K562 (cell line): ENCODE data around the gene DLK1. TPM values are rescaled to one million over a fixed set of nuclear protein-coding genes. Genes with fewer than 3 reads are reported as not detected.

Experiments
- ATAC-seq: fragments of 200-7000 bp; cut with Tn5 transposase; 3 replicates; pipeline ENCODE4 v1.9.1; 2020; ENCODE audit warnings: moderate library complexity
- BruUV-seq: library from RNA; stranded (reverse); fragments of 400-500 nt; replicated peaks from 2 replicates; lab custom pipeline; 2021; lab: Mats Ljungman, UMichigan
- CTCF ChIA-PET: fragments of 300-600 bp; formaldehyde crosslinking; extraction: SDS; loops from one replicate; lab custom pipeline; 2021; ENCODE audit warnings: low intra/inter-chr PET ratio; lab: Yijun Ruan, JAX
- POLR2A ChIA-PET: fragments of 300-600, 350-650 bp; sonication (Branson Sonifier 250); formaldehyde crosslinking; extraction: SDS; loops from one replicate; lab custom pipeline; 2021; ENCODE audit warnings: antibody characterized with exemption, inconsistent platforms; lab: Yijun Ruan, JAX
- DNase-seq, 4 experiments: peaks; one replicate each; pipeline versions ENCODE4 v3.0.0 to v3.0.0-alpha.2; 2011 to 2018; ENCODE audit warnings: low spot score in 3 of 4, mixed read lengths in 3 of 4; ENCODE audit errors: extremely low read depth in 1 of 4
- FAIRE-seq: peaks from 2 replicates; lab custom pipeline; 2011; peaks lifted over from hg19 to GRCh38; lab: Jason Lieb, UNC
- H2AFZ ChIP-seq: 2 replicates; pipeline ENCODE4 v1.6.0; 2011; ENCODE audit warnings: low read depth, low read length, control low read depth, inconsistent platforms
- H3K27ac ChIP-seq: fragments of 200-600 bp; 3 replicates; pipeline ENCODE4 v1.8.0; 2011; ENCODE audit warnings: low read depth, mild to moderate bottlenecking, control low read depth, inconsistent platforms, low read length, moderate library complexity, mixed read lengths; ENCODE audit errors: extremely low read depth
- H3K27me3 ChIP-seq, 2 experiments: fragments of 300-600 bp in 1 of 2; 2 replicates in 1 of 2; 3 replicates in 1 of 2; pipeline versions ENCODE4 v1.6.0 to v1.8.0; 2011; ENCODE audit warnings: inconsistent platforms in 2 of 2, low read length in 2 of 2, mild to moderate bottlenecking in 1 of 2, mixed read lengths in 1 of 2, moderate library complexity in 1 of 2; ENCODE audit not compliant: control insufficient read depth in 2 of 2, insufficient read depth in 2 of 2
- H3K36me3 ChIP-seq: fragments of 300-600 bp; 3 replicates; pipeline ENCODE4 v1.8.0; 2011; ENCODE audit warnings: mild to moderate bottlenecking, low read length, inconsistent platforms; ENCODE audit not compliant: control insufficient read depth, insufficient read depth
- H3K4me1 ChIP-seq, 2 experiments: fragments of 200-600 bp in 1 of 2; replicated peaks in 1 of 2; 2 replicates in 1 of 2; 3 replicates in 1 of 2; pipeline versions ENCODE4 v1.5.1 to v1.8.0; 2011; ENCODE audit warnings: inconsistent platforms in 2 of 2, low read length in 2 of 2, mild to moderate bottlenecking in 1 of 2, mixed read lengths in 1 of 2, moderate library complexity in 1 of 2; ENCODE audit not compliant: control insufficient read depth in 2 of 2, insufficient read depth in 2 of 2
- H3K4me2 ChIP-seq: 2 replicates; pipeline ENCODE4 v1.6.1; 2011; ENCODE audit warnings: low read length, control low read depth, inconsistent platforms, mixed read lengths; ENCODE audit not compliant: insufficient read depth
- H3K4me3 ChIP-seq: fragments of 200-600 bp; sonication (generic), shearing (Covaris generic); 2 replicates; pipeline ENCODE4 v1.5.1; 2016; ENCODE audit warnings: control low read depth, inconsistent platforms
- H3K79me2 ChIP-seq: fragments of 200-600 bp; 3 replicates; pipeline ENCODE4 v1.8.0; 2011; ENCODE audit warnings: low read length, inconsistent platforms; ENCODE audit not compliant: control insufficient read depth, insufficient read depth
- H3K9ac ChIP-seq, 2 experiments: 2 replicates each; pipeline versions ENCODE4 v1.6.0 to v1.6.1; 2011; ENCODE audit warnings: low read depth in 2 of 2, low read length in 2 of 2, control low read depth in 1 of 2, inconsistent platforms in 1 of 2, mild to moderate bottlenecking in 1 of 2, mixed read lengths in 1 of 2; ENCODE audit not compliant: insufficient read depth in 1 of 2
- H3K9me1 ChIP-seq: one replicate; pipeline ENCODE4 v1.6.0; 2011; ENCODE audit warnings: inconsistent platforms, mild to moderate bottlenecking, low read length, moderate library complexity; ENCODE audit not compliant: control insufficient read depth, insufficient read depth
- H3K9me3 ChIP-seq: replicated peaks from 2 replicates; pipeline ENCODE4 v1.5.1; 2011; ENCODE audit warnings: low read depth, low read length, inconsistent platforms; ENCODE audit not compliant: control insufficient read depth, insufficient read depth
- H4K20me1 ChIP-seq: replicated peaks from 2 replicates; pipeline ENCODE4 v1.6.1; 2011; ENCODE audit warnings: low read length, inconsistent platforms, mixed read lengths; ENCODE audit not compliant: control insufficient read depth, insufficient read depth
- ATF3 ChIP-seq, 2 experiments: fragments of 450-650 bp in 1 of 2; sonication (generic) in 1 of 2; formaldehyde crosslinking in 1 of 2; IDR thresholded peaks in 1 of 2; conservative IDR thresholded peaks in 1 of 2; 2 replicates each; pipeline versions ENCODE4 v1.6.1 to v1.8.1; 2016 to 2023; ENCODE audit warnings: mild to moderate bottlenecking in 2 of 2, moderate library complexity in 2 of 2, inconsistent platforms in 1 of 2, missing genetic modification reagents in 1 of 2
- JUND ChIP-seq, 2 experiments: IDR thresholded peaks; 2 replicates in 1 of 2; 3 replicates in 1 of 2; pipeline ENCODE4 v1.6.1; 2011; ENCODE audit warnings: borderline replicate concordance in 2 of 2, low read depth in 2 of 2, low read length in 2 of 2, improper control_type of control experiment in 1 of 2, missing biosample characterization in 1 of 2, missing genetic modification characterization in 1 of 2, missing genetic modification reagents in 1 of 2
- MCM5 ChIP-seq: fragments of 450-650 bp; IDR thresholded peaks from 2 replicates; pipeline ENCODE4 v1.6.1; 2016; ENCODE audit warnings: low read depth
- MYNN ChIP-seq, 2 experiments: sonication (generic); formaldehyde crosslinking in 1 of 2; IDR thresholded peaks; 2 replicates each; pipeline versions ENCODE4 v1.5.0 to v1.6.1; 2016 to 2020; ENCODE audit warnings: antibody characterized with exemption in 1 of 2, missing genetic modification reagents in 1 of 2
- NEUROD1 ChIP-seq: fragments of 150-350 bp; IDR thresholded peaks from 2 replicates; pipeline ENCODE4 v1.6.1; 2014; ENCODE audit warnings: borderline replicate concordance, low read length, low read depth; ENCODE audit not compliant: partially characterized antibody
- NFIC ChIP-seq: fragments of 450-650 bp; IDR thresholded peaks from 2 replicates; pipeline ENCODE4 v1.6.1; 2017; ENCODE audit warnings: mild to moderate bottlenecking, inconsistent platforms
- PHF8 ChIP-seq: fragments of 200-600 bp; sonication (generic); IDR thresholded peaks from 2 replicates; pipeline ENCODE4 v1.6.1; 2012; ENCODE audit warnings: mixed run types, mild to moderate bottlenecking, inconsistent platforms, low read length, moderate library complexity, borderline replicate concordance
- SPI1 ChIP-seq: IDR thresholded peaks from 2 replicates; pipeline ENCODE4 v1.6.1; 2011; ENCODE audit warnings: low read depth, low read length, control low read depth, borderline replicate concordance
- STAT5B ChIP-seq: fragments of 250-450 bp; sonication (Bioruptor Pico); IDR thresholded peaks from 2 replicates; pipeline ENCODE4 v1.8.0; 2021; ENCODE audit warnings: mild to moderate bottlenecking, inconsistent platforms
- ZNF174 ChIP-seq: fragments of 250-450 bp; sonication (Bioruptor Pico); IDR thresholded peaks from 2 replicates; pipeline ENCODE4 v1.4.0; 2020; ENCODE audit warnings: mild to moderate bottlenecking
- WGBS: fragments of 100-300 bp; shearing (Covaris generic); methylation state at CpG from one replicate; pipeline ENCODE4 v1.1.6; 2016; ENCODE audit warnings: low coverage, mixed read lengths; ENCODE audit not compliant: insufficient coverage; ENCODE audit errors: missing lambda C conversion rate; 5-methylcytosine and 5-hydroxymethylcytosine counted together
- in situ Hi-C: fragments of 300-500 bp; cut with MboI; formaldehyde crosslinking; loops from 4 replicates; pipeline ENCODE4 v1.15.0; 2018; ENCODE audit warnings: inconsistent platforms, mixed read lengths
- intact Hi-C: fragments of 100-400 bp; cut with micrococcal nuclease; formaldehyde crosslinking; loops from 2 replicates; pipeline ENCODE4 v1.14.2; 2022
- polyA plus RNA-seq, 8 experiments: library from polyadenylated mRNA; depleted of rRNA in 4 of 8; stranded (reverse) in 5 of 8; unstranded in 3 of 8; fragments of >200 nt; fragmentation: Nextera tagmentation in 2 of 8; fragmentation: Illumina TruSeq in 1 of 8; extraction: Ambion mirVana in 2 of 8; extraction: Trizol in 1 of 8; gene quantifications; 2 replicates each; pipeline versions ENCODE4 v1.2.1 to v1.2.3, GENCODE V29; 2011 to 2014; ENCODE audit warnings: inconsistent platforms in 1 of 8, missing spikeins in 1 of 8
- total RNA-seq, 7 experiments: library from RNA; depleted of rRNA in 6 of 7; stranded (reverse); fragments of >200 nt in 6 of 7; fragmentation: Illumina TruSeq in 2 of 7; extraction: Trizol in 2 of 7; gene quantifications; 2 replicates each; pipeline versions ENCODE4 v1.2.1 to v1.2.3, GENCODE V29; 2011 to 2021; ENCODE audit warnings: low replicate concordance in 1 of 7

Gene DLK1
- total and polyA plus RNA-seq, 9 of the 15 experiments (the other 6 are each of a cell fraction or from before 2014, with no cell fraction given): 4.4 to 97.2 (median 15.3) TPM

DNA sequence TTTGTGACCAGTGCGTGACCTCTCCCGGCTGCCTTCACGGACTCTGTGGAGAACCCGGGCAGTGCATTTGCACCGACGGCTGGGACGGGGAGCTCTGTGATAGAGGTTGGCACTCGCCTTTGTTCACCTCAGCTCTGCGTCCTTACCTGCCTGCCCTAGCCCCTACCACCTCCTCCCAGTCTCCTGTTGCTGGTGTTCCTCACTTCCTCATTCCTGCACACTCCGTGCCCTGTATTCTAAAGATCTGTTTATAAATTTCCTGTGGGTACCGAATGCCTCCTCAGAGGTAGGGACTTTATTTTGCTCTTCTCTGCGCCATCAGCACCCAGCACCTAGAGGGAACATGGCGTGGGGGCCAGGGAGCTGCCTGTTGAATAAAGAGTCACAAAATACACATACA lies 2.3 kb downstream of the DLK1 start:
- POLR2A ChIA-PET: interaction anchor here (0.6 kb wide), 1 partner anchor 78 kb away, joined by 3 read pairs; no protein-coding TSS in a partner anchor
- TF ChIP-seq SPI1 (peak; percentile 71), ZNF174 (CRISPR knock-in tag) (no peak), PHF8 (no peak), MYNN (IDR thresholded peaks at IDR 0.05) (no peak), MYNN (CRISPR knock-in tag; IDR thresholded peaks at IDR 0.05) (no peak), STAT5B (CRISPR knock-in tag) (no peak)
- ATAC-seq: no peak
- H4K20me1 ChIP-seq: no peaks in the 10 kb centered on the region
- intact Hi-C loops: no loop called here
- no peak overlapping the region for H3K27ac ChIP-seq
- BruUV-seq: no TSS peak
- peaks cover 5 to 21% of the 10 kb centered on the region in 2 experiments; a peak in 3 of 5 replicates for H3K4me1 ChIP-seq
- in situ Hi-C loops: no loop called here
- WGBS: 66% methylated on average over 13 of the region's 13 CpGs
- no peak overlapping the region for H3K9ac ChIP-seq
- CTCF ChIA-PET: no interaction called here
- H3K27me3 ChIP-seq: peaks cover 0 to 15% of the 10 kb centered on the region in 2 experiments; a peak in 3 of 5 replicates
- H3K9me1 ChIP-seq: no peaks in the 10 kb centered on the region
- H3K4me2 ChIP-seq: no peak overlapping the region
- no peak for DNase-seq
- no peaks in the 10 kb centered on the region for H3K36me3 ChIP-seq
- no peaks in the 10 kb centered on the region for H3K9me3 ChIP-seq
- no peak for FAIRE-seq
- H3K4me3 ChIP-seq: no peak overlapping the region
- no peak overlapping the region for H2AFZ ChIP-seq
- H3K79me2 ChIP-seq: peaks cover 9% of the 10 kb centered on the region; the same call in 1 of the 3 replicates

GRCh38 chr14:100729982-100730381 lies 3.3 kb downstream of the DLK1 start:
- no peak overlapping the region for H3K27ac ChIP-seq
- ATAC-seq: peak; percentile 23; the same call in 1 of the 3 replicates
- WGBS: 33% methylated on average over 4 of the region's 7 CpGs
- H3K9ac ChIP-seq: no peak overlapping the region
- no peak overlapping the region for H2AFZ ChIP-seq
- no peak for TF ChIP-seq NEUROD1
- TF ChIP-seq MCM5: no peak
- TF ChIP-seq JUND (IDR thresholded peaks at IDR 0.05; ENCODE audit: borderline replicate concordance, low read depth, low read length): 0 out of 2 replicates have a peak, but pooled peaks have one; percentile 25
- no peak for TF ChIP-seq JUND (tag; IDR thresholded peaks at IDR 0.05; ENCODE audit: borderline replicate concordance, low read depth, low read length)
- TF ChIP-seq ATF3 (IDR thresholded peaks at IDR 0.05): 0 out of 2 replicates have a peak, but pooled peaks have one; percentile 22
- TF ChIP-seq ATF3 (CRISPR knock-in tag; conservative IDR thresholded peaks at IDR 0.05): no peak
- peak; percentile 40; the same call in 1 of the 2 replicates for TF ChIP-seq NFIC
- TF ChIP-seq, all 486 proteins: peak for 3
- Histone ChIP-seq H4K20me1 (no peaks in the 10 kb centered on the region), H3K79me2 (peaks cover 9% of the 10 kb centered on the region; the same call in 1 of the 3 replicates), H3K9me1 (no peaks in the 10 kb centered on the region), H3K4me3 (no peak overlapping the region), H3K27me3 (peaks cover 0 to 15% of the 10 kb centered on the region in 2 experiments; a peak in 3 of 5 replicates), H3K9me3 (no peaks in the 10 kb centered on the region), H3K4me2 (no peak overlapping the region), H3K4me1 (peaks cover 5 to 29% of the 10 kb centered on the region in 2 experiments; a peak in 3 of 5 replicates), H3K36me3 (no peaks in the 10 kb centered on the region)
- ChIA-PET CTCF (no interaction called here), POLR2A (interaction anchor here (0.6 to 0.9 kb wide), 2 partner anchors 35 to 90 kb away, joined by 3 read pairs; no protein-coding TSS in a partner anchor)
- no TSS peak for BruUV-seq
- DNase-seq (no peak), FAIRE-seq (no peak)
- intact Hi-C loops: no loop called here
- in situ Hi-C loops: loop anchor here (5.0 kb wide), 1 partner anchor 63 kb away; no protein-coding TSS in a partner anchor
